ENCODE measurements around the gene PCNX1.

The PCNX1 gene

DNA sequence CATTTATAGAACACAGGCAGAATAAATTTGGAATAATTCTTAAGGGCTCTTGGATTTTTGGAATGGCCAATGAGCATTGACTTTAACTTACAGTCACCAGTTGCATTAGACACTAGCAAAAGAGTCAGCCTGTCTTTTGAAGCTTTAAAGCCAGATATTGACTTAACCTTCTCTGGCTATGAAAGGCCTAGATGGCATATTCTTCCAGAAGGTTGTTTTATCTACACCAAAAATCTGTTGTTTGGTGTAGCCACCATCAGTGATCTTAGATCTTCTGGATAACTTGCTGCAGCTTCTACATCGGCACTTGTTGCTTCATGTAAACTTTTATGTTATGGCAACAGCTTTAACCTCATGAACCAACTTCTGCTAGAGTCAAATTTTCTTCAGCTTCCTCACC lies 10.4 kb downstream of the PCNX1 start:
- no peak for ATAC-seq
- TF ChIP-seq CSRNP3 (CRISPR knock-in tag; IDR thresholded peaks at IDR 0.05) (no peak), PPARA (CRISPR knock-in tag; IDR thresholded peaks at IDR 0.05; ENCODE audit: borderline replicate concordance) (no peak), TOX (CRISPR knock-in tag; IDR thresholded peaks at IDR 0.05; ENCODE audit: borderline replicate concordance) (no peak), ARNTL (CRISPR knock-in tag; IDR thresholded peaks at IDR 0.05; ENCODE audit: borderline replicate concordance, low read depth) (no peak), CSDC2 (CRISPR knock-in tag; IDR thresholded peaks at IDR 0.05) (no peak), POU6F1 (CRISPR knock-in tag; IDR thresholded peaks at IDR 0.05; ENCODE audit: borderline replicate concordance, low read depth) (no peak), ZFP30 (CRISPR knock-in tag; IDR thresholded peaks at IDR 0.05) (no peak), BACH2 (CRISPR knock-in tag; IDR thresholded peaks at IDR 0.05; ENCODE audit: borderline replicate concordance) (no peak)
- TF ChIP-seq, protein P1, sequence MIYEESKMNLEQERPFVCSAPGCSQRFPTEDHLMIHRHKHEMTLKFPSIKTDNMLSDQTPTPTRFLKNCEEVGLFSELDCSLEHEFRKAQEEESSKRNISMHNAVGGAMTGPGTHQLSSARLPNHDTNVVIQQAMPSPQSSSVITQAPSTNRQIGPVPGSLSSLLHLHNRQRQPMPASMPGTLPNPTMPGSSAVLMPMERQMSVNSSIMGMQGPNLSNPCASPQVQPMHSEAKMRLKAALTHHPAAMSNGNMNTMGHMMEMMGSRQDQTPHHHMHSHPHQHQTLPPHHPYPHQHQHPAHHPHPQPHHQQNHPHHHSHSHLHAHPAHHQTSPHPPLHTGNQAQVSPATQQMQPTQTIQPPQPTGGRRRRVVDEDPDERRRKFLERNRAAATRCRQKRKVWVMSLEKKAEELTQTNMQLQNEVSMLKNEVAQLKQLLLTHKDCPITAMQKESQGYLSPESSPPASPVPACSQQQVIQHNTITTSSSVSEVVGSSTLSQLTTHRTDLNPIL (CRISPR knock-in tag; IDR thresholded peaks at IDR 0.05; ENCODE audit: low read depth), result no peak

- TF ChIP-seq, protein P1 (CRISPR knock-in tag; IDR thresholded peaks at IDR 0.05; ENCODE audit: low read depth), result no peak
- TF ChIP-seq, protein P2, sequence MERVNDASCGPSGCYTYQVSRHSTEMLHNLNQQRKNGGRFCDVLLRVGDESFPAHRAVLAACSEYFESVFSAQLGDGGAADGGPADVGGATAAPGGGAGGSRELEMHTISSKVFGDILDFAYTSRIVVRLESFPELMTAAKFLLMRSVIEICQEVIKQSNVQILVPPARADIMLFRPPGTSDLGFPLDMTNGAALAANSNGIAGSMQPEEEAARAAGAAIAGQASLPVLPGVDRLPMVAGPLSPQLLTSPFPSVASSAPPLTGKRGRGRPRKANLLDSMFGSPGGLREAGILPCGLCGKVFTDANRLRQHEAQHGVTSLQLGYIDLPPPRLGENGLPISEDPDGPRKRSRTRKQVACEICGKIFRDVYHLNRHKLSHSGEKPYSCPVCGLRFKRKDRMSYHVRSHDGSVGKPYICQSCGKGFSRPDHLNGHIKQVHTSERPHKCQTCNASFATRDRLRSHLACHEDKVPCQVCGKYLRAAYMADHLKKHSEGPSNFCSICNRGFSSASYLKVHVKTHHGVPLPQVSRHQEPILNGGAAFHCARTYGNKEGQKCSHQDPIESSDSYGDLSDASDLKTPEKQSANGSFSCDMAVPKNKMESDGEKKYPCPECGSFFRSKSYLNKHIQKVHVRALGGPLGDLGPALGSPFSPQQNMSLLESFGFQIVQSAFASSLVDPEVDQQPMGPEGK (CRISPR knock-in tag; IDR thresholded peaks at IDR 0.05; ENCODE audit: borderline replicate concordance), result no peak
- no peak for TF ChIP-seq ZFP30 (CRISPR knock-in tag; IDR thresholded peaks at IDR 0.05)
- no peak for TF ChIP-seq CSDC2 (CRISPR knock-in tag; IDR thresholded peaks at IDR 0.05)
- no peak for TF ChIP-seq OSR1 (CRISPR knock-in tag; IDR thresholded peaks at IDR 0.05)
- no peak for TF ChIP-seq TCF4 (CRISPR knock-in tag; IDR thresholded peaks at IDR 0.05; ENCODE audit: borderline replicate concordance)
- TF ChIP-seq BACH2 (CRISPR knock-in tag; IDR thresholded peaks at IDR 0.05; ENCODE audit: borderline replicate concordance), result no peak
- no peak for TF ChIP-seq ESRRG (CRISPR knock-in tag; IDR thresholded peaks at IDR 0.05)
- peak; percentile 72 for ATAC-seq
Observed at GRCh38 chr14:70919774-70920173, 12.5 kb downstream of the PCNX1 start.

GRCh38 chr14:70920608-70921007 lies 13.3 kb downstream of the PCNX1 start:
- TF ChIP-seq ZNF8 (CRISPR knock-in tag; IDR thresholded peaks at IDR 0.05) (no peak), ZNF70 (CRISPR knock-in tag; IDR thresholded peaks at IDR 0.05) (no peak), TOX (CRISPR knock-in tag; IDR thresholded peaks at IDR 0.05; ENCODE audit: borderline replicate concordance) (no peak), SNAI2 (CRISPR knock-in tag; IDR thresholded peaks at IDR 0.05) (no peak)
- TF ChIP-seq, protein P3, sequence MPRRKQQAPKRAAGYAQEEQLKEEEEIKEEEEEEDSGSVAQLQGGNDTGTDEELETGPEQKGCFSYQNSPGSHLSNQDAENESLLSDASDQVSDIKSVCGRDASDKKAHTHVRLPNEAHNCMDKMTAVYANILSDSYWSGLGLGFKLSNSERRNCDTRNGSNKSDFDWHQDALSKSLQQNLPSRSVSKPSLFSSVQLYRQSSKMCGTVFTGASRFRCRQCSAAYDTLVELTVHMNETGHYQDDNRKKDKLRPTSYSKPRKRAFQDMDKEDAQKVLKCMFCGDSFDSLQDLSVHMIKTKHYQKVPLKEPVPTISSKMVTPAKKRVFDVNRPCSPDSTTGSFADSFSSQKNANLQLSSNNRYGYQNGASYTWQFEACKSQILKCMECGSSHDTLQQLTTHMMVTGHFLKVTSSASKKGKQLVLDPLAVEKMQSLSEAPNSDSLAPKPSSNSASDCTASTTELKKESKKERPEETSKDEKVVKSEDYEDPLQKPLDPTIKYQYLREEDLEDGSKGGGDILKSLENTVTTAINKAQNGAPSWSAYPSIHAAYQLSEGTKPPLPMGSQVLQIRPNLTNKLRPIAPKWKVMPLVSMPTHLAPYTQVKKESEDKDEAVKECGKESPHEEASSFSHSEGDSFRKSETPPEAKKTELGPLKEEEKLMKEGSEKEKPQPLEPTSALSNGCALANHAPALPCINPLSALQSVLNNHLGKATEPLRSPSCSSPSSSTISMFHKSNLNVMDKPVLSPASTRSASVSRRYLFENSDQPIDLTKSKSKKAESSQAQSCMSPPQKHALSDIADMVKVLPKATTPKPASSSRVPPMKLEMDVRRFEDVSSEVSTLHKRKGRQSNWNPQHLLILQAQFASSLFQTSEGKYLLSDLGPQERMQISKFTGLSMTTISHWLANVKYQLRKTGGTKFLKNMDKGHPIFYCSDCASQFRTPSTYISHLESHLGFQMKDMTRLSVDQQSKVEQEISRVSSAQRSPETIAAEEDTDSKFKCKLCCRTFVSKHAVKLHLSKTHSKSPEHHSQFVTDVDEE (CRISPR knock-in tag; IDR thresholded peaks at IDR 0.05), result no peak
- TF ChIP-seq, protein P2 (CRISPR knock-in tag; IDR thresholded peaks at IDR 0.05; ENCODE audit: borderline replicate concordance), result no peak
- peak; percentile 47 for ATAC-seq

Data from SK-N-SH treated with all-trans-retinoic acid at 6 μM for 48 hours (cell line).